ENCODE data around the gene RPS6KL1.
"Not testable (repeated sequence)": the region's sequence is repeated elsewhere in the genome, so short reads cannot be mapped to it uniquely, and the experiment has no call there.

Gene RPS6KL1

DNA sequence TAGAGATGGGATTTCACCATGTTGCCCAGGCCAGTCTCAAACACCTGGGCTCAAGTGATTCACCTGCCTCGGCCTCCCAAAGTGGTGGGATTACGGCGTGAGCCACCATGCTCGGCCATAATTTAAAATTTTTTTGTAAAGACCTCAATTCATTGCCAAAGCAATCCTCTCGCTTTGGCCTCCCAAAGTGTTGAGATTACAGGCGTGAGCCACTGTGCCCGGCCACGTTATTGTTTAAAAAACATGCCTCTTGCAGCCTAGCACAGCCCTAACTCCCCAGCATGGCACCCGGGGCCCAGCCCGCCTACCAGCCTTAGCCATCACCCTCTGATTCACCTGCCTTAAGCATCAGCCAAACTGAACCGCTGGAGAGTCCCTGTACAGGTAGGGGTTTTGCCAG lies 13.1 kb upstream of the RPS6KL1 start:
- DNase-seq (ENCODE audit: low spot score), result no peak

DNA sequence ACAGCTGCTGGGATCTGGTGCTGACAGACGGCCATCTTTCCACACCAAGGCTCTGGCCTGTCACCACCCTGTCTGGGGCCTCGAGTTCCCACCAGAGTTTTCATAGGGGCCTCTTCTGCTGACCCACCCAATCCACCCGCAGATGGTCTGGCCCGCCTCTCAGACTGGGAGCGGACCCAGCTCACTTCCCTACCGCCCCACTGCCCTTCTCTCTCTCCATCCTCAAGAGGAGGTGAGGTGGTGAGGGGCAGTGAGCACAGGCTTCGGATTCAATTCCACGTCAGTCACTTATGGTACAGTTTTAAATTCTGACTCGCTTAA lies 12.3 kb upstream of the RPS6KL1 start:
- DNase-seq (ENCODE audit: low spot score), result no peak

DNA sequence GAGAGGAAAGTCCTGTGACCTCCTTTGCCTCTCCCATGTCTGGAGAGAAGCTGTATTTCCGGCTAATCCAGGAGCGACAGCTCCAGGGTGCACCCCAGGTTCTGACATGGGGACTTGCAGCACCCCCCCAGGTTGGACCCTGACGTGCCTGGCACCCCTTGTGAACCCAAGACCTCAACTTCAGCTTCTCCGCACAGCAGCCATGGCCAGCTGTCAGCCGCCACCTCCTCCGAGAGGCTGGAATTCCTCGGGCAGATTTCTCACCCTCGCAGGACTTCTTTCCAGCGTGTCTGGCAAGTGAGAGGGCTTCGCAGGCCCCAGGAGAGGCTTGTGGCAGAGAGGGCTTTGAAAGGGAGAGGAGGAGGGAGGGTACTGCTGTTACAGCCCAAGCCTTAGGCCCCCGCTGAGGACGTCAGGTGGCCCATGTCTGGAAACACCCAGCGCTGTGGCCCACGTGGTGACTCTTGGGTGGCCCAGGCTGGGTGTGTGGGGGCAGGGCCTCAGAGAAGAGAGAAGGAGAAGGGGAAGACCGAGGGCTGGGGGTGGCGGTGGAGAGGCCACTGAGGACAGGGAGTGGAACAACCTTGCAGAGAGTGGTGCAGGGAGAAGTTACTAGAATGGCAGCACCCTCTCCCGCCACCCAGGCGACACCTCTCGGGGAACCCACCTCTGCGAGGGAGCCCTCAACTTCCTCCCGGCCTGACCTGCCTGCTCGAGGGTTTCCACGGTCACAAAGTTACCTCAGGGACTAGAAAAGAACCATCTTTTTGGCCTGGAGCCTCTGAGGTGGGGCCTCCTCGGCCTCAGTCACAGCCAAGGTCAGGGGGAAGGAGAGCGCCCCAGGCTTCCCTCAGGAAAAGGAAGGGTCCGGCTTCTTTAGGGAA lies 11.7 kb upstream of the RPS6KL1 start:
- no peak for DNase-seq (ENCODE audit: low spot score)

DNA sequence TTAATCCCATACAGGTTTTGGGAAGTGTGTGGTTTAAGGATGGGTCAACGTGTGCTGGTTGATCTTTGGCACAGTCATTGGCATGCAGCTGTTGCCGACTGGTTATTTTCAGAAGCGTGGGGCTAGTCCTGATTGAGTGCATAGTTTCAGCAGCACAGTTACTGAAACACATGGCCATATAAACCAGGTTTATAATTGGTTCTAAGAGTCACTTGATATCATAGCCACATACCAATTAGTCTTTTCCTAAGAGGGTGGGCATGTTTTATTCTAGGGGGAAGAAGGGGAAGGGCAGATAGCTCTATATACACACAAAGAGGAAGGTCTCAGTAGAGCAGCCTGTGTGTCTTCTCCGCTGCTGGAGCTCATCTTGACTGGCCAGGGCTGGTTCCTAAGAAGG lies 11.0 kb upstream of the RPS6KL1 start:
- no peak for DNase-seq (ENCODE audit: low spot score)

DNA sequence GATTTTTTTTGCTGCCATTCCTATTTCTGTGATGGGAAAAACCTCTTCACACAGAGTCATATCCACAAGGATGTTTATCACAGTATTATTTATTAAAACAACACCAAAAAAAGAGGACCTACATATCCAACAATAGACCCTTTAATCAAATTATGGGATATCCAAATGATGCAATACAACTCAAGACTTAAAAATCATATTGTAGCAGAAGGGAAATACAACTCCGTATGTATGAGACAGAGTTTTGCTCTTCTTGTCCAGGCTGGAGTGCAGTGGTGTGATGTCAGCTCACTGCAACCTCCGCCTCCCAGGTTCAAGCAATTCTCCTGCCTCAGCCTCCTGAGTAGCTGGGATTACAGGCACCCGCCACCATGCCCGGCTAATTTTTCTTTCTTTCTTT lies 9.9 kb upstream of the RPS6KL1 start:
- DNase-seq (ENCODE audit: low spot score), result not testable (repeated sequence)

DNA sequence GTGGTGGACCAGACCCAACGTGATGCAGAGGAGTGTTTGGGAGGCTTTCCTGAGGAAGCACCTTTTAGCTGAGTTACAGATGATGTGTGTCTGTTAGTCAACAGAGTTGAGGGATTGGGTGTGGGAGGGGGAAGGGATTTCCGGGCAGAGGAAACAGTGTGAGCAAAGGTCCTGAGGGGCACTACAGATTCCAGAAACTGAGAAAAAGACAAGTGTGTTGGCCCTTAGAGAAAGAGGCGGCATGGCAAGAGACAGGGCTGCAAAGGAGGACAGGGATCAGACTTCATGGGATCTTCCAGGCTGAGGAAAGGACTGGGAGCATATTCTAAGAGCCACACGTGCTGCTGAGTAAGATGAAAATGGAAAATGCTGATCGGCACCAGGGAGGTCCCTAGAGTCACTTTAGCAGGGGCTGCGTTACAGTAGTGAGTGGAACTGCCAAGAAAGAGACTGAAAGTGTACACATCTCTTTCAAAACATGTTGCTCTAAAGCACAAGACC lies 9.4 kb upstream of the RPS6KL1 start:
- DNase-seq (ENCODE audit: low spot score), result no peak

DNA sequence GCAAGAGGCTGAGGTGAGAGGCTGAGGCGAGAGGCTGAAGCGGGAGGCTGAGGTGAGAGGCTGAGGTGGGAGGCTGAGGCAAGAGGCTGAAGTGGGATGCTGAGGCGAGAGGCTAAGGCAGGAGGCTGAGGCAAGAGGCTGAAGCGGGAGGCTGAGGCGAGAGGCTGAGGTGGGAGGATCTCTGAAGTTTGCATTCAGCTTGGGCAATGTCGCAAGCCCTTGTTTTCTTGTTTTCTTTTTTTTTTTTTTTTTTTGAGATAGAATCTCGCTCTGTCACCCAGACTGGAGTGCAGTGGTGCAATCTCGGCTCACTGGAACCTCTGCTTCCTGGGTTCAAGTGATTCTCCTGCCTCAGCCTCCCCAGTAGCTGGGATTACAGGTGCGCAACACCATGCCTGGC lies 8.7 kb upstream of the RPS6KL1 start:
- DNase-seq (ENCODE audit: low spot score), result not testable (repeated sequence)

DNA sequence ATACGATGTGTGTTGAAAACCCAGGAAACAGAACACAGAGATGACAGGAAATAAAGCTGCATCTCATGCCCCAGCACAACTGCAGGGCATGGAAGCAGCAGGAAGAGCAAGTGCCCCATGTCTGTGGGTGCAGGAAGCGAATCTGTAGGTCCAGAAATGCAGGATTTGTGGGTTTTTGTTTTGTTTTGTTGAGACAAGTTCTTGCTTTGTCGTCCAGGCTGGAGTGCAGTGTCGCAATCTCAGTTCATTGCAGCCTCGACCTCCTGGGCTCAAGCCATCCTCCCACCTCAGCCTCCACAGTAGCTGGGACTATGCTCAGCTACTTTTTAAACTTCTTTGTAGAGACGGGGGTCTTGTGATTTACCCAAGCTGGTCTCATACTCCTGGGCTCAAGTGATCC lies 6.2 kb upstream of the RPS6KL1 start:
- no peak for DNase-seq (ENCODE audit: low spot score)

DNA sequence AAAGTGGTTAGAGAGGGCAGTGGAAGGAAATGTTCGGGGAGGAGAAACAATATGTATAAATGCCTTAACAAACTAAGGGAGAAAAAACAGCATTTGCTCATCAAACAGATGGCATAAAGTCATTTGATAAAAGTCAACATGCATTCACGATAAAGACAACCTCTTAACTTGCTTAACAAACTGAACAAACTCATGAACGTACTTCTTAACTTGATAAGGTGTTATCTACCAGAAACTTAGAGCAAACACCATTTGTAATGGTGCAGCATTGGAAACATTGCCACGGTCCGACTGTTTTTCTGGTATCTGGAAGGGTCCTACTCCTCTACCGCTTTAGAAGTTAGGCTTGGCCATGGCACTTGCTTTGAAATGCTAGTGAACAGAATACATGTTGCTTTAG lies 4.2 kb upstream of the RPS6KL1 start:
- DNase-seq (ENCODE audit: low spot score), result no peak

DNA sequence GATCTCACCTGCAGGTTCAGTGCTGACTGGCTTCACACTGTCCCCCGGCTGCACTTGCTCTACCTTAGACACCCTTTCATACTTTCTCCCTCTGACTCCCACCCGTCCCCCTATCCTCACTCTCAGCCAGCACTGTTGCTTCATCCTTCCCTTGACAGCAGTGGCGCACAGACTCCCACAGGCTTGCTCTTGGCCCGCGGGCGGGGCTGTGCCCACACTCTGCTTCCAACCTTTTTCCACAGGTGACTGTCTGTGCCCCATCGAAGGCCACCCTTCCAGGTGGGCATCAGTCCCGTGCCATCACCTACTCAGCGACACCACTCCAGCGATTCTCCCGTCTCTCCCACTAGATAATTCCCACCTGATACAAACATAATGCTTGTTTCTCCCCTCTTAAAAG lies 1.0 kb upstream of the RPS6KL1 start:
- no peak for DNase-seq (ENCODE audit: low spot score)

DNA sequence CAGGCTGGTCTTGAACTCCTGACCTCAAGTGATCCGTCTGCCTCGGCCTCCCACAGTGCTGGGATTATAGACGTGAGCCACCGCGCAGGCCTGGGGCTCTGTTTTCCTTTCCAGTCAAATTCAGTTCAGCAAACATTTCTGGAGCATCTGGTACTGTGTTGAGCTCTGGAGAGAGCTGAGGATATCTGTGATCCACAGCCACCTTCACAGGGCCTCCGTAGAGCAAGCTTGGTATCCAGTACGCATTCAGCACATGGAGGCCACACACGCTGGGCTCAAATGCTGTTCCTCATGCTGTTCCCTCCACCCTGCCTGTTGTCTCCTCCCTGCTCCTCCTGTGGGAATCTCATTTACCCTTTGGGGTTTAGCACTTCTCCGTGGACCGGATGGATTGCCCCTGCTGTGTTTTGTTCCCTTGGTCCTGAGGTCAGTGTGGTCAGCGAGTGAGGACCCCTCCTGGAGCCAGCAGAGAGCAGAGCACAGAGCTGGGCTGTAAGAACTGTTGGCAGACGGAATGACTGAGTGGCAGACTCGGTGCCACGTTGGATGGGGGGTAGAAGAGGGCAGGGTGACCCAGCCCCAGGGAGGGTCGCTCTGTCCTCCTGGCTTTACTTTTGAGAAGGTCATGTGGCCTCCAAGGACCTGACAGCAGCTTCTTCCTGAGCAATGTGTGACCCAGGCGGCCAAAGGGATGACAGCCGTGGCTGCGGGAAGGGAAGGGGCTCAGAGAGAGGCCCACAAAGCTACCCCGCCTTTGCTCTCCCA lies 891 bp downstream of the RPS6KL1 start:
- DNase-seq (ENCODE audit: low spot score), result no peak

DNA sequence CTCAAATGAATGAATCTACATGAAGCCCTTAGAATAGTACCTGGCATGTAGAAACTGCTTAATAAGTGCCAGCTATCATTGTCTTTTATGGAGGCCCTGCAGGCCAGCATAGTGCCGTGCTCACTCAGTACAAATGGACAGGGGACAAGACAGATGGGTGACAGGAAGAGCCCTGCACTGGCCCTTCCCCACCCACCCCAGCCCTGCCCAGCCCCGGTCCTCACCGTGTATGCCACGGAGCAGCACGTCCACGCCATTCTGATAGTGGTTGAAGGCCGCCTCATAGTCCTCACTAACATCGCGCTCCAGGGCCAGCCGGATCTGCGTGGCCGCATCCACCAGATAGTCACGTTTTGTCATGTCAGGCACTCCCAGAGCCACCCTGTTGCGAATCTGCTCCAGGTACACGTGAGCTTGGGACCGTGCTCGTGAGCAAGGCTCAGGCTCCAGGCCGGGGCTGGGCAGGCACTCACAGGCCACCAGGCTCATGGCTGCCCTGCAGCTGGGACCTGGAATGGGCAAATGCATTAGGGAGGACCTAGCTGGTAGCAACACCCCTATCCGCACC lies 1.9 kb downstream of the RPS6KL1 start:
- no peak for DNase-seq (ENCODE audit: low spot score)

DNA sequence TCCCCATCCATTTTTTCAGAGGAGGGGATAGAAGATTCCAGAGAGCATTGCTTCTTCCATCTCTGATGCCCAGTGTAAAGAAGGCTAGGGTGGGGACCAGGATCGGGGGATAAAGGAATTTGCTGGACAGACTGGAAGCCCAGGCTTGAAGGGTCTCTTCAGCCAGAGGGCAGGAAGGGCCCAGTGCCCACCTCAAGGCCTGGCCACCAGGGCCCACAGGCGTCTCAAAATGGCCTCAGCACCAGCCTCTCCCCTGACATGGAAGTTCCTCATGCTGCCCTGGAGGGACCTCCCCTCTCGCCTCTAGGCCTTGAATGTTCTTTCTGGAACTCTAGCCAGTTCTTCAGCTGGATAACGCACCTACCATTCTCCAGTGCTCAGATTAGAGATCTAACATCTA lies 2.8 kb downstream of the RPS6KL1 start:
- no peak for DNase-seq (ENCODE audit: low spot score)

DNA sequence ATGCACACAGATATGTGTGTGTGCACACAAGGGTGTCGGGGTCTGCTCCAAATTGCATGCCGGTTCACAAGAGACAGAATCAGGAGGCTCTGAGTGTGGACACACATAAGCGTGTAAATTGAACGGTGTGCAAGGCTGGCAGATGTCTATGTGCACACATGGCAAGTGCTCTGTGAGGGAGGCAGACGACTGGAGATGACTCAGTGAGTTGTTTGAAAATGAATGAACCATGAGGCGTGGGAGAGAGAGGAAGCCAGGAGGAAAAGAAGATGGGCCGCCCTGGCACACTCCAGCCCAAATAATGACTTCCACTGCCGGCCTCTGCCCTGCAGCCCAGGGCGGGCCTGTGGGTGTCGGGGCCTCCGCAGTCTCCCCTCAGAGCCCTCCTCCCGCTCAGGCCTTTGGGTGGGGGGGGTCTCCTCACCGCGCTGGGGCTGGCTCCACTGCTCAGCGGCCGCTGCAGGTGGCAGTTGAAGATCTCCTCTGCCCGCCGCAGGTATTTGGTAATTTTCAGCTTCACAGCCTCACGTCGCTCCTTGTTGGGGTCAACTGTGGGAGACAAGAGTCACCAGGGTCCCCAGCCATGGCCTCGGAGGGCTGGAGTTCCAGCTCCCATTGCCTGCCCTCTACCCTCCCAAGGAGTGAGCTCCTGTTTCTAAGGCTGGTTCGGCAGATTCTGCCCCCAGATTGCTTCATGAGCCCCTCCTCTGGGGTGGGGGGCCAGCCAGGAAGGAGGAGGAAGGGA lies 3.5 kb downstream of the RPS6KL1 start:
- DNase-seq (ENCODE audit: low spot score), result no peak

DNA sequence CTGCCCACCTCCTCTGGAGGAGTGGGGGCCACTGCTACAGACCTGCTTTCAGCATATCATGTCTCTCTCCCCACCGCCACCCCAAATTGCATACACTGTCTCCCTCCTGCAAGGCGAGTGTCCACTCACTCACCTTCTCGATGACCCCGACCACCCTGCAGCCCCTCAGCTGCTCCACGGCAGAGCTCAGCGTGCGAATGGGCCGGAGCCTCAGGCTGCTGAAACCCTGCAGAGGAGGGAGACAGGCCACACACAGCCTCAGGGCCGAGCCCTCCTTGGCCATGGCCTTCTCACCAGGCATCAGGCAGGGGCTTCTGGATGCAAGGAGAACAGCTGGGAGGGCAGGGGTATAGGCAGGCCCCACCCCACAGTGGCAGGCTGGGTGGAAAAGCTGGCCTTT lies 4.7 kb downstream of the RPS6KL1 start:
- DNase-seq (ENCODE audit: low spot score), result no peak

DNA sequence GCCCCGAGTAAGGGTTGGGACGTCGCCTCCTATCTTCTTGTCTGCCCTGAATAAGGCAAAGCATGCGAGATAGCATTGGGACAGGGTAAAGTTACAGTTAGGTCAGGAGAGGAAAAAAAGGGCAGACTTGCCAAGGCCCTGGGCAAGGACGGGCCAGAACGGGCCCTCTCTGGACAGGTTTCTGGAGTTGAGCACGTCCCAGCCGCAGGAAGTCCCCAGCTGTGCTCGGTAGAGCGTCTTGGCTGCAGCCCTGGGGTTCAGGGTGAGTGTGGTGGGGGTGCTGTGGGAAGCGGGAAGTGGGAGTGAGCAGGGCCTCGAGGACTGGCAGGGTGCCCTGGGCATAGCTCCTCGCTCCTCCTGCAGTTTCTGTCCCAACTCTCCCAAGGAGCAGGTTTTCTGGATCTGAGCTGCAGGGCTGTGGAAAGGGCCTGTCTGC lies 5.4 kb downstream of the RPS6KL1 start:
- no peak for DNase-seq (ENCODE audit: low spot score)

DNA sequence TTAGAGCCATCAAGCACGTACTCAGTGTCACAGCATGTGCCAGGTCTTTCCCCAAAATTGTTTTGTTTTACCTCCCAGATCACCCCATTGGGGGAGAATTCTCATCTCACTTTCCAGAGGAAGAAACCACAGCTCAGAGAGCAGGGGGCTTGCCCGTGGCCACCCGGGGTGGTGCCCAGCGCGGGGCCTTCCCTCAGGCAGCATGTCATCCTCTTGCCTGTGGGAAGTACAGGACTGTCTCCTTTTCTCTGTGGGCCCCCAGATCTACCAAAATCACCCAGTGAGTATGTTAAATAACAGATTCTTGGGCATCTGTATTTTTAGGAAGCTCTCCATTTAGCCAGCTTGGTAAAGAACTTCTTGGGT lies 5.9 kb downstream of the RPS6KL1 start:
- no peak for DNase-seq (ENCODE audit: low spot score)

DNA sequence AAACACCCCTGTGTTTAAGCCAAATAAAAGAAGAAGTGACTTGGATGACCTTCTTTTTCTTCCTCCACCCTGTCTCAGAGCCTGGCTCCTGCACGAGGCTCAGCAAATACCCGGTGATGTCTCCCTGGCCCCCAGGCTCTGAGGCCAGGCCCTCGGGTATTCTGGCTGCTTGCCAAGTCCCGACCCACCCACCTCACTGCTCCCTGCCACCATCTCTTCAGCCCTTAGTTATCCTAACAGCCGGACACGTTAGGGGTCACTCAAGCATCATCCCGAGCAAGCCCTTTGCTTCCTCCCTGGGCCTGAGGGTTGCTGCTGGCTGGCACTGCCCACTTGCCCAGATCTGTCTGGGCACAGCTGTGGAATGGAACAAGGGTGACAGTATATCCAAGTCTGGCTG lies 7.2 kb downstream of the RPS6KL1 start:
- DNase-seq (ENCODE audit: low spot score), result no peak

DNA sequence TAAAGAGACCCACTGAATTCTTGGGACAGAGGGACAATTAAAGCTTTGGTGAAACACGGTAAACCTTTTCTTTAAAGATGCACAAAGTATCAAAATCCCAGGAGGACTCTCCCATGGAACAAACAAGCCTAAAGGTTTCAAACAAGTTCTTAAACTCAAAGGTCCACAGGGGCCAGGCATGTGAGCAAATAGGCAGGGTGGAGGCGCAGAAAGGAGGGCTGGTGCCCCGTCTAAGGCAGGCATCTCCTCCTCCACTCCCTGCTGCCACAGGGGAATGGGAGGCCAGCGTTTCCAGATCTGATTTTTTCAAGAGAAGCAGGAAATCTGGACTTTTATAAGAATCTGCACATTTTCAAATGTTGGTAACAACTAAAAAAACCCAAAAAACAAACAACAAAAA lies 7.6 kb downstream of the RPS6KL1 start:
- no peak for DNase-seq (ENCODE audit: low spot score)

DNA sequence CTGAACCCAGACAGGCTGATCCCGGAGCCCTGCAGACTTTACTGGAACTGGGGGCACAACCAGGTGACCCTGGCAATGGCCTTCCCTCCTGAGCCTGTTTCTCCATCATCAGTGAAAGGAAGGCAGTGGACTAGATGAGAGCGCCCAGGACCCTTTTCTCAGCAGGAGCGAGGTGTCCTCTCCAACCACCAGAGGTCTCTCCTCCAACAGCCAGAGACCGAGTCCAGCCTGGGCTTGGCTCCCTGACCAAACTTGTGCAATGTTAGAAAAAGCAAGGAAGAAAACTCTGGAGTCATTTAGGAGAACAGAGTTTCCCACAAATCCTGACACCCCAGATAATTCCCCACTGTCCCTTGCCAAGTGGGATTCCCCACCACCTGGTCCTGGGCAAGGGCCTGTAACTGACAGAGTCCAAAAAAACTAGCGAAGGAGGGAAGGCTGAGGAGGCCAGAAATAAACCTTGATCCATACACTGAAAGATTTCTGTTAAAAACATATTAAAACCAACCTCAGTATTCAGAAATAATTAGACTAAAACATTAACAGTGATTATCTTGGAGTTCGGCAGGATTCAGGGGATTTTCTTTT lies 9.0 kb downstream of the RPS6KL1 start:
- DNase-seq (ENCODE audit: low spot score), result no peak

DNA sequence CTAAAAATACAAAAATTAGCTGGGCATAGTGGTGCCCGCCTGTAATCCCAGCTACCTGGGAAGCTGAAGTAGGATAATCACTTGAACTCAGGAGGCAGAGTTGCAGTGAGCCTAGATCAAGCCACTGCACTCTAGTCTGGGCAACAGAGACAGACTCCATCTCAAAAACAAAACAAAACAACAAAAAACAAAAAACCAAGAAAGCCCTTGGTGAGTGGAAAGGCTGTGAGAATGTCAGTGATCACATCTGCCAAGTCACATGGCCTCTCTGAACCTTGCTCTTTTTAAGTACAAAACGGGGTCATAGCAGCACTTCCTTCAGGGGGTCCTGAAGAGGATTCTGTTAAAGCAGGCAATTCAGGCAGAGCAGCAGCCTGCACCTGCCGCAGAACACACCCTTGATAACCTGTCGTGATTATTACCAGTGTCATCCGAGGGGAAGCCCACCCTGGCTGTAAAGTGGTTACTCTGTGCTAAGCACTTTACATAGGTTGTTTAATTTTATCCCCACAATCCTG lies 9.6 kb downstream of the RPS6KL1 start:
- no peak for DNase-seq (ENCODE audit: low spot score)

DNA sequence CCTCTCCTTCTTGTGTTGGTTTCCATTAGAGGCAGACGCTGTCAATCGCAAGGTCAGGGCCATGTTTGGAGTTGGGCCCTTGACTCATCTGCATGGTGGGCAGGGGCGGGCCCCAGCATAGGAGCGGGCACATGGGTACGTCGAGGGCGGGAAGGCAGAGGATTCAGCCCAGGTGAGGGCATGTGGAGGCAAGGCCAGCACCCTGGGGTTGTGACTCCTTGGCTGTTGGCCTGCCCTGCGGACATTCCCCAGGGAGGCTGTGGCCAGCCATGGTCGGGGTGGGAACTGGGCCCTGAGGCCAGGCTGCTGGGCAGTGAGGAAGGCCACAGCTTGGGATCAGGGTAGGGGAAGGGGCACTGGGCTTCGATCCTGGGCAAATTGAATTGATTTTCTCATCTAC lies 10.3 kb downstream of the RPS6KL1 start:
- DNase-seq (ENCODE audit: low spot score), result no peak

Measured in CD4-positive, alpha-beta T cell treated with Interleukin-15 for 4 hours (primary cell).